NCI-H146 treated with DMSO at 0.1 percent for 48 hours (cell line): ENCODE results near the gene VPREB3.
A peak's percentile ranks its signal among the peaks of the same experiment; 100 is the strongest.

Experiments
- DNase-seq: peaks from one replicate; lab custom pipeline; 2025; ENCODE audit not compliant: unreplicated experiment; lab: John Stamatoyannopoulos, UW

VPREB3 gene

GRCh38 chr22:23767673-23768548 lies 13.7 kb upstream of the VPREB3 start, which contains the start of gene CHCHD10:
CHCHD10 (minus strand) TSS chr22:23767972; CDS start chr22:23767874, 98 bp downstream.
- peak; percentile 50 for DNase-seq

DNA sequence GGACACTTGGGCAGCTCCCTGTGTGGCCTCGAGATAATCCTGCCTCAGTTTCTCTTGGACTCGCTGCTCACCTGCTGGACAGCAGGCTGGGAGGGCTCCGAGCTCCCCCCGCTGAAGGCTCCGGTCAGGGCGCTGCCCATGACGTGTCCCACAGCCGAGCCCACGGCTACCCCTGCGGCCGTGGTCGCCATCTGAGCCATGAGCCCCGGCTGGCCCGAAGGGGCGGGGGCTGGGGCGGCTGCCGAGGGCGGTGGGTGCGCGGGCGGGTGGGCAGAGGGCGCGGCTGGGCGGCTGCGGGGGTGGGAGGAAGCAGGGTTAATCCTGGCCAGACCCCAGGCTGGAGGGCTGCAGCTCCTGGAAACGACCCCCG lies 13.1 kb upstream of the VPREB3 start:
- no peak for DNase-seq

GRCh38 chr22:23764899-23765881 lies 11.0 kb upstream of the VPREB3 start:
- DNase-seq, result no peak

DNA sequence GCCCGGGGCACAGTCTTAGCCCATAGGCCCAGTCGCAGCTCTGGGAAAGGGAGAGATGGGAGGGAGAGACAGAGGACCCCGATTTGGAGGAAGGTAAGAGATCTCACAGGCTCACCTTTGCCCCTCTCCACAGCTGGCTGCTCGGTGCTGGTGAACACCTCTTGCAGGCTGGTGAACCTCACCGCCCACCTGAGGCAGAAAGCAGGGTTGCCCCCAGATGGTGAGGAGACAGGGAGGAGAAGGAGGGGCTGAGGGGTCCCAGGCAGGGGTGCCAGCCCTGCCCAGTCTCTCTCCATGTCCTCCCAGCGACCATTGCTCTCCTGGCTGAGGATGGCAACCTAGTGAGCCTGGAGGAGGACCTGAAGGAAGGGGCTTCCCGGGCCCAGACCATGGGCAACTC lies 9.7 kb upstream of the VPREB3 start:
- DNase-seq, result no peak

DNA sequence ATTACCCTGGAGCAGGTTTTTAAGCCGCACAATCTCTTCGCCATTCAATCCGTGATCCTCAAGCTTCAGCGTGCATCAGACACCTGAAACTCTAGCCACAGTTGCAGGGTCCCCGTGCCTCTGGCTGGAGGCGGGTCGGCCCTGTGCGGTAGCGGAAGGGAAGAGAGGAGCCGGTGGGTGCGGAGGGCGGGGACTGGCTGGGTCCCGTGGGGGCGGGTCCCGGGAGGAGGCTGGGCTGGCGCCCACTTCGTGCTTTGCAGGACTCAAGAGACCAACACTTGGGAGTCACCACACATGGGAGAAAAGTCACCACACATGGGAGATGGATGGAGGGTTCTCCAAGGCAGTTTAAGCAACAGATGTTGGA lies 9.3 kb upstream of the VPREB3 start:
- no peak for DNase-seq

- DNase-seq, result no peak
Measured at GRCh38 chr22:23762842-23763578, 8.8 kb upstream of the VPREB3 start, which contains the start of gene C22orf15. C22orf15 (plus strand) TSS chr22:23762990; CDS start chr22:23763307, 317 bp downstream.

- no peak for DNase-seq
Measured at GRCh38 chr22:23760056-23760455, 5.8 kb upstream of the VPREB3 start.

DNA sequence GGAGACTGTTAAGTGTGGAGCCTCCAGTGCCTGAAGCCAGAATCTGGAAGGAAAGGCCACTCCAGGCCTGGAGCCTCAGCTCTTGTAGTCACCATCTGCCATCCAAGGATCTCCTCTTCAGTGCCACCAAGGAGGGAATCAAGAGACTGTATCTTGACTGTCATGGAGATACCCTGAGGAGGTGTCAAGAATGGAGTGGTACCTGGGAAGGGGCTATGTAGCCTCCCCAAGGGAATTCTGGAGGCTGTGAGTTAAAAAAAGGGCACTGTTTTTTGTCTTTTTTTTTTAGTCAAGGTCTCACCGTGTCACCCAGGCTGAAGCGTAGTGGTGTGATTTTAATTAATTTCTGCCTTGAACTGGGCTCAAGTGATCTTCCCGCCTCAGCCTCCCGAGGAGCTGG lies 5.3 kb upstream of the VPREB3 start:
- no peak for DNase-seq

DNA sequence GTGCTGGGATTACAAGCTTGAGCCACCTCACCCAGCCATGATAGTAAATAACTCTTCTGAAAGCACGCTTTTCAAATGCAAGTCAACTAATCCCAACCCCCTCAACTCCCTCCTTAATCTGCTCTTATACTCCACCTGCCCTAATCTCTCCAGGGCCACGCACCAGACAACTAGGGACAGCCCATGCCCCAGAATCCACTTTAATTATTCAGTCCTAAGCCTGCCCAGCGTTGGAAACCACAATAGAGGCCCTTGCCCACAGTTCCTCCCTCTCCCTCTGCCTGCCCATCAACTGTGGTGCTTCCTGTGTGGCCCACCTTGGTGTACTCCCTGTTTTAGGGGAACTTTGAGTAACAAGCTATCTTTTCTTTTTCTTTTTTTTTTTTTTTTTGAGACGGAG lies 2.7 kb upstream of the VPREB3 start:
- no peak for DNase-seq

- DNase-seq, result no peak
Measured at GRCh38 chr22:23755711-23756110, 1.5 kb upstream of the VPREB3 start.

GRCh38 chr22:23754980-23755636 lies 883 bp upstream of the VPREB3 start:
- DNase-seq, result no peak

GRCh38 chr22:23753385-23753784 lies 840 bp downstream of the VPREB3 start:
- DNase-seq, result no peak

GRCh38 chr22:23752750-23753149 lies 1.5 kb downstream of the VPREB3 start:
- DNase-seq, result no peak

- DNase-seq, result peak; percentile 9
Measured at GRCh38 chr22:23752090-23752691, 2.0 kb downstream of the VPREB3 start.

DNA sequence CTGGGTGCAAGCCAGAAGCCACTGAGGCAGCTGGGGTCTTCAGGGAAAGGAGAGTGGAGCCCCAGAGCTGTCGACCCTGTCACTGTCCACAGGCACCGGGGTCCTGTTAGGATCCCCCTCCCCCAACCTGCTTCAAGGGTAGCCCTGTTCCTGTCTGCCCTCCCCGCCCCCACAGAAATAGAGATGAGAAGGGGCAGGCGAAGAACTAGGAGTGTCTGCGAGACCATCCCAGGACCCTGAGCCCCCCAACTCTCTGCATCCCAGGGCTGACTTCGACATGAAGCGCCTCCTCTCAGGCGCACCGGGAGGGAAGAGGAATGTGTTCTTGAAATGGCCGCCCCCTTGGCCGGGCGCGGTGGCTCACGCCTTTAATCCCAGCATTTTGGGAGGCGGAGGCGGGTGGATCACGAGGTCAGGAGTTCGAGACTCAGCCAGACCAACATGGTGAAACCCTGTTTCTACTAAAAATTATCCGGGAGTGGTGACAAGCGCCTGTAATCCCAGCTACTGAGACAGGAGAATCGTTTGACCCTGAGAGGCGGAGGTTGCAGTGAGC lies 2.7 kb downstream of the VPREB3 start:
- no peak for DNase-seq

DNA sequence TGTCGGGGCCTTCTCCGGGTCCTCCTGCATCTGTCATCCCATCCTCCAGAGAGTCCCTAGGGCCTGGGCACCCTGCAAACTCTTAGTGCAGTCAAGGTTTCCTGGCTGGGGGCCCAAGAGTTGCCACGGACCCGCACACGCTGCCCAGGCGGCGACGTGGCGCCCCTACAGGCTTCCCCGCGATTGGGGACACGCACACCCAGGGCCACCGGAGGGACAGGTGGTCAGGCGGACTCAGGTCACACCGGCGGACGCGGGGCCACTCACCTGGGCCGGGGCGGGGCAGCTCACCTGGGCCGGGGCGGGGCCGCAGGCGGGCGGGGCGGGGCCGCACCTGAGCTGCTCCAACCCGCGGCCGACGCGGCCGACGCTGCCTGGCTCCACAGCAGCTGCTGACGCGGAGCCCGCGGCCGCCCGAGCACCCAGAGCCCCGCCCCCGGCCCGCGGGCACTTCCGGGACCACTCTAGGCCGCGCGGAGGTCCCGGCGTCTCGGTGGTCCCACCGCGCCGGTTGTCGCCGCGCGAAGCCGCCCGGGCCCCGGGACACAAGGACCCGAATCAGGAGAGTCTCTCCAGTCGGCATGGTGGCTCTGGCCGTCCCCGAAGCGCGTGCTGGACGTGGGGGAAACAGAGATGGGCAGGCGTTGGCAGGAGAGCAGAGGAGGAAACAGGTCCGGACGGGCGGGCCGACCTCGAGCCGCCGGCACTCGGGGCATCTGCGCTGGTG lies 3.3 kb downstream of the VPREB3 start, which contains the start of gene ZNF70:
Gene ZNF70 (minus strand): TSS at position 399 of the 727 bp plus-strand sequence. CDS start 5,972 bp downstream, outside the sequence.
- DNase-seq, result peak; percentile 64

DNA sequence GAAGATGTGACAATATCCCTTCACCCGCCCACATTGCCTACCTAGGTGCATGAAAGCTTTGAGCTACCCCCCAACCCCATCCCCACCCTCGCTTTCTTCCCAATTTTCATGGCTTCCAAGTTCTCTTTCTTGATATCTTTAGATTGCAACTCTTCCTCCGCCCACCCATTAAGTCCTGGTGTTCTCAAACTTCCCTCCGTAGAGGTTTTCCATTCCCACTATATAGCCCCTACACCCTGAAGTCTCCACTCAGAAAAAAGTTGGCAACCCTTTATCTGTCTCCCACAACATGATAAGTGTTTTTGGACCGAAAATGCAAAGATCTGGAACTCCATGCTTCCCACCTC lies 3.9 kb downstream of the VPREB3 start:
- DNase-seq, result no peak

DNA sequence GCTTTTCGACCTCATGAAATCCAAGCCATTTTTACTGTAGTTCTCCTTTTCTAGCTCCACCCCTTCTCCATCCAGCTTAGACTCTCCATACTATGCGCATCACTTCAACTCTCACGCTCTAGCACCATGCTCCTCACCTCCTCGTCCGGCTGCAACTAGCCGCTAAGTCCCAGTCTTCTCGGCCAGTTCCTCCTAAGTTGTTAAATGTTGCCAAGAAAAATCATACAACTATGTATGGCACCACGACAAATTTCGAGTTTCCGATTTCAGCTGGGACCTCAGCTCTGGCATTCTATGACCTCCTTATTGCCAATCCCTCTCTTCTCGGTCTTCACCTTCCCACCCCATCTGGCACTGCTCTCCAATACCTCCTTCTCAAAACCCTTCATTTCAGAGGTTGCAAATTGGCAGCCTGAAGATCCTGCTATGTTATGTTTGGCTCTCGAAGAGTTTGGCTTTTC lies 4.4 kb downstream of the VPREB3 start:
- no peak for DNase-seq

- DNase-seq, result no peak
Measured at GRCh38 chr22:23745791-23746190, 8.4 kb downstream of the VPREB3 start.
